Heart right ventricle (tissue), 16 donors: Measurements from ENCODE around the gene OPRD1. TPM values are rescaled to one million over a fixed set of nuclear protein-coding genes. Genes with fewer than 3 reads are reported as not detected.
A peak's percentile ranks its signal among the peaks of the same experiment; 100 is the strongest.

Experiments
- ATAC-seq, 8 donors: fragments of 200-7000 bp; cut with Tn5 transposase; one replicate each; pipeline ENCODE4 v1.9.1; 2020; ENCODE audit warnings: mild to moderate bottlenecking in 8 of 8, moderate library complexity in 8 of 8, moderate number of reproducible peaks in 1 of 8
- DNase-seq, 2 donors: peaks; one replicate each; pipeline ENCODE4 v3.0.0-alpha.2; 2020
- H3K27ac ChIP-seq, 10 donors: fragments of 200-600 bp; sonication (generic) in 2 of 10; one replicate each; pipeline versions ENCODE4 v1.5.0 to v1.8.0; 2020 to 2022; ENCODE audit warnings: mild to moderate bottlenecking in 3 of 10
- H3K27me3 ChIP-seq, 7 donors: fragments of 200-600 bp; one replicate each; pipeline ENCODE4 v1.8.0; 2021 to 2022; ENCODE audit warnings: mild to moderate bottlenecking in 2 of 7
- H3K36me3 ChIP-seq, 9 donors: fragments of 200-600 bp; sonication (generic) in 1 of 9; one replicate each; pipeline versions ENCODE4 v1.5.0 to v1.8.0; 2020 to 2022; ENCODE audit warnings: mild to moderate bottlenecking in 2 of 9
- H3K4me1 ChIP-seq, 9 donors: fragments of 200-600 bp; sonication (generic) in 1 of 9; one replicate each; pipeline versions ENCODE4 v1.5.0 to v1.8.0; 2020 to 2022; ENCODE audit warnings: mild to moderate bottlenecking in 4 of 9
- H3K4me3 ChIP-seq, 10 donors: fragments of 200-600 bp; sonication (generic) in 2 of 10; one replicate each; pipeline versions ENCODE4 v1.5.0 to v1.8.0; 2020 to 2022; ENCODE audit warnings: mild to moderate bottlenecking in 7 of 10, moderate library complexity in 2 of 10
- H3K9me3 ChIP-seq, 11 donors: fragments of 200-600 bp in 10 of 11; sonication (generic) in 2 of 11; one replicate each; pipeline versions ENCODE4 v1.5.0 to v1.8.0; 2013 to 2022; ENCODE audit warnings: mild to moderate bottlenecking in 2 of 11, control low read depth in 1 of 11, moderate library complexity in 1 of 11
- WGBS, 2 donors: extraction: QIAGEN DNeasy Blood & Tissue Kit; methylation state at CpG; one replicate each; pipeline ENCODE4 v1.1.7; 2013; ENCODE audit warnings: inconsistent platforms in 1 of 2; 5-methylcytosine and 5-hydroxymethylcytosine counted together
- intact Hi-C, 10 donors: fragments of 100-400 bp; cut with DNase I; formaldehyde crosslinking; loops; one replicate each; pipeline versions ENCODE4 v1.11.1 to v1.14.2; 2022
- polyA plus RNA-seq, 2 donors: library from polyadenylated mRNA; stranded (reverse); fragments of 200-250 nt; gene quantifications; one replicate each; pipeline ENCODE4 v1.2.3, GENCODE V29; 2013
- total RNA-seq, 10 donors: library from RNA; stranded (reverse); fragmentation: NEBNext Ultra II Directional in 3 of 10; extraction: Animal tissue kit (Norgen Biotek cat#: 25700) in 3 of 10; gene quantifications; one replicate each; pipeline versions ENCODE4 v1.2.1 to v1.2.4, GENCODE V29; 2021 to 2023
- TF ChIP-seq, protein P1 (sequence below), 9 donors: fragments of 200-600 bp; sonication (generic) in 2 of 9; IDR thresholded peaks; one replicate each; pipeline versions ENCODE4 v1.5.0 to v1.8.0; 2021 to 2022; ENCODE audit warnings: antibody characterized with exemption in 9 of 9, mild to moderate bottlenecking in 5 of 9, moderate library complexity in 1 of 9
- donor health status: Arrhythmogenic right ventricular cardiomyopathy.
- donor health status: ischemic (EF 13 %, LVEDD 7.1; RV severe dilation, severe dysfunction).
- donor health status: healthy with polysubstance abuse.
- donor health status: DM: no; HTN: yes; CAD: no.
- donor health status: DM: no; HTN: no; CAD: no.
- donor health status: ischemic (EF 25% LVEDD 6.9; RV normal size, moderate dysfunction).
- donor health status: ischemic (EF 25% LVEDD 5.7; RV mildly dilated, moderate dysfunction).
- donor health status: healthy.
- donor health status: DM: yes; HTN: yes; CAD: no.
- donor health status: Ischemic cardiomyopathy.
- donor health status: ischemic (EF 35%, LVEDD 5.7; RV mildly dilated, moderate dysfunction).
- donor health status: nonischemic (EF 11% LVEDD 7.7; RV severe dilation, severe dysfunction).
- donor health status: DM: yes; HTN: yes; CAD: no.
- donor health status: PGD.
- donor health status: ischemic (EF 29% LVEDD 5.4; RV normal size, mild dysfunction).
- donor health status: nonischemic (EF 23%, LVEDD 6.1; RV moderate dilation, normal function).

Gene OPRD1
- total and polyA plus RNA-seq, 12 donors: 0.02 to 0.04 TPM; not detected in 10

DNA sequence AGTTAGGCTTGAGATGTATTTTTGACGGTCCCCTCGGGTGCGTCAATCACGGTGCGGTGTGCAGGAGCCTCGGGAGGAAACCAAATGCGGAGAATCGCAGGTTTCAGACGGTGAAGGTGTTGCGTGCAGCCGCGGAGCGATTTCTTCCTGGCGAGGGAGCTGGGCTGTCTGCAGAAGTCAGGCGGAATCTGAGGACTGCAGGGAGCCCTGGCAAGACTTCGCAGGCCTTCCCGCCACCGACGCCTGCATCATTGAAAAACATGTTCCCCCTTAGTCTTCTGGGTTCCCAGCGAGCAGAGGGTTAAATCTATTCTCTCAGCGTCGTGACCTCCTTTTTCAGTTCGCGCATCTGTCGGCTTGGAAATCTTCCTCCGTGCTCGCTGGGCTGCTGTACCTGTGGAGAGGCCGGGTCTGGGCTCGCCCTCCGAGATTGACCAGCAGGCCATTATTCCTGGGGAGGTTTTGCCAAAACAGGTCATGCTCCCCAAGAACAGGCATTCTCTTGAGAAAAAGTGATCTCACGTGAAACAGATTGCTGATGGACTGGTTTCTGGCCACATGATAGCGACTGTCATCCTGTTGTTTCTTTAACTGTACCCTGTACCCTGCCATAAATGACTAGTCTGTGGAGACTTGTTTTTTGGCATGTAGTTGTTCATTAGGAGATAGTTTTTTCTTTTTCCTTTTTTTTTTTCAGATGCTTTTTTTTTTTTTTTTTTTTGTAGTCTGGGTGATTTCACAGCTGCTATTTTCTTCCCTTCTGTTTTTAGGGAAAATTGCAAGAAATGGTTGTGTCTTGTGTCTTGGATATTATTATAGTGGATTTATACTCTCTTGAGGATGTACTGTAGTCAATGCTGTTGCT, 103.3 kb downstream of the OPRD1 start:
- Histone ChIP-seq H3K27me3 (no peaks in the 10 kb centered on the region), H3K9me3 (no peaks in the 10 kb centered on the region), H3K4me3 (peak overlapping the region; percentile 23 to 72 (median 62)), H3K36me3 (no peaks in the 10 kb centered on the region), H3K27ac (peak overlapping the region in 2 of 10 donors; percentile 34 to 71), H3K4me1 (peaks cover 3 to 21% (median 16%) of the 10 kb centered on the region in 9 donors)
- 6 to 8% methylated on average over 32 of the region's 32 CpGs for WGBS, 2 donors
- intact Hi-C loops: no loop called here
- peak in 3 of 8 donors; percentile 2 to 21 (median 6) for ATAC-seq
- no peak for DNase-seq
- TF ChIP-seq, protein P1, sequence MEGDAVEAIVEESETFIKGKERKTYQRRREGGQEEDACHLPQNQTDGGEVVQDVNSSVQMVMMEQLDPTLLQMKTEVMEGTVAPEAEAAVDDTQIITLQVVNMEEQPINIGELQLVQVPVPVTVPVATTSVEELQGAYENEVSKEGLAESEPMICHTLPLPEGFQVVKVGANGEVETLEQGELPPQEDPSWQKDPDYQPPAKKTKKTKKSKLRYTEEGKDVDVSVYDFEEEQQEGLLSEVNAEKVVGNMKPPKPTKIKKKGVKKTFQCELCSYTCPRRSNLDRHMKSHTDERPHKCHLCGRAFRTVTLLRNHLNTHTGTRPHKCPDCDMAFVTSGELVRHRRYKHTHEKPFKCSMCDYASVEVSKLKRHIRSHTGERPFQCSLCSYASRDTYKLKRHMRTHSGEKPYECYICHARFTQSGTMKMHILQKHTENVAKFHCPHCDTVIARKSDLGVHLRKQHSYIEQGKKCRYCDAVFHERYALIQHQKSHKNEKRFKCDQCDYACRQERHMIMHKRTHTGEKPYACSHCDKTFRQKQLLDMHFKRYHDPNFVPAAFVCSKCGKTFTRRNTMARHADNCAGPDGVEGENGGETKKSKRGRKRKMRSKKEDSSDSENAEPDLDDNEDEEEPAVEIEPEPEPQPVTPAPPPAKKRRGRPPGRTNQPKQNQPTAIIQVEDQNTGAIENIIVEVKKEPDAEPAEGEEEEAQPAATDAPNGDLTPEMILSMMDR (IDR thresholded peaks at IDR 0.05): no peak

DNA sequence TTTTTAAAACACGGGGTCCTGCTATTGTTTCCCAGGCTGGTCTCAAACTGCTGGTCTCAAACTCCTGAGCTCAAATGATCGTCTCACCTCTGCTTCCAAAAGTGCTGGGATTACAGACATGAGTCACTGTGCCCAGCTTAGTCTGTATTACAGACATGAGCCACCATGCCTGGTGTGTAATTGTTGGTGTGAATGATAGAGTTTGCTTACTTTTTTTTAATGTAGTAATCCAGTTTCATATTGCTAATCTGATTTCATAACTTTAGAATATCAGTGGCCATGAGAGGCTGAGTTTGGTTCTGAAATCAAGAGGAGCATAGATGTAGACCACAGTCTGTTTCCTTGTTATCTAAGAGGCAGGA, 105.8 kb downstream of the OPRD1 start:
- Histone ChIP-seq H3K27me3 (no peaks in the 10 kb centered on the region), H3K4me3 (no peak overlapping the region), H3K9me3 (no peaks in the 10 kb centered on the region), H3K27ac (no peak overlapping the region), H3K4me1 (peaks cover 3 to 21% (median 16%) of the 10 kb centered on the region in 9 donors), H3K36me3 (no peaks in the 10 kb centered on the region)
- DNase-seq (no peak), ATAC-seq (no peak)
- intact Hi-C loops: no loop called here
- 84 to 90% methylated on average over 2 of the region's 2 CpGs for WGBS, 2 donors
- TF ChIP-seq, protein P1 (IDR thresholded peaks at IDR 0.05): no peak

Other genes starting within 250 kb of the OPRD1 start
- 1 to 10 TPM in 3 of 10 donors, under 1 TPM in 7; 0.17 to 3.4 (median 0.50) TPM for gene RAB42, start 219.9 kb upstream of the OPRD1 start, total RNA-seq
- under 1 TPM; 0.57 to 0.59 TPM for gene RAB42, start 219.9 kb upstream of the OPRD1 start, polyA plus RNA-seq
- 10 to 100 TPM; 17.2 to 27.4 (median 19.4) TPM for gene TAF12, start 169.1 kb upstream of the OPRD1 start, total RNA-seq
- gene TAF12, start 169.1 kb upstream of the OPRD1 start, polyA plus RNA-seq: 10 to 100 TPM; 29.6 to 41.6 TPM
- gene RNU11, start 163.6 kb upstream of the OPRD1 start, total RNA-seq: not detected
- not detected for gene RNU11, start 163.6 kb upstream of the OPRD1 start, polyA plus RNA-seq
- gene GMEB1, start 143.4 kb upstream of the OPRD1 start, total RNA-seq: 1 to 10 TPM; 5.1 to 7.4 (median 6.4) TPM
- 1 to 10 TPM; 2.0 to 3.7 TPM for gene GMEB1, start 143.4 kb upstream of the OPRD1 start, polyA plus RNA-seq
- gene YTHDF2, start 75.2 kb upstream of the OPRD1 start, total RNA-seq: 10 to 100 TPM; 31.2 to 57.1 (median 44.6) TPM
- 10 to 100 TPM; 22.6 to 22.9 TPM for gene YTHDF2, start 75.2 kb upstream of the OPRD1 start, polyA plus RNA-seq
- 10 to 100 TPM; 14.7 to 36.8 (median 24.7) TPM for gene EPB41, start 102.4 kb downstream of the OPRD1 start, total RNA-seq
- gene EPB41, start 102.4 kb downstream of the OPRD1 start, polyA plus RNA-seq: 1 to 10 TPM; 4.1 to 8.9 TPM